ENCODE measurements around the gene RAPGEF2.
"Not testable (repeated sequence)": the region's sequence is repeated elsewhere in the genome, so short reads cannot be mapped to it uniquely, and the experiment has no call there.

The RAPGEF2 gene

GRCh38 chr4:159102622-159103383 is at the start of gene RAPGEF2:
Gene RAPGEF2, plus strand, starts transcription at chr4:159103079. Its CDS starts 1,084 bp downstream, at chr4:159104163.
- peak; percentile 87 for DNase-seq (ENCODE audit: low read depth)

GRCh38 chr4:159055833-159056232 is 47.0 kb upstream of the RAPGEF2 start:
- DNase-seq (ENCODE audit: low read depth) = no peak

GRCh38 chr4:159060161-159060560 is 42.7 kb upstream of the RAPGEF2 start:
- no peak for DNase-seq (ENCODE audit: low read depth)

- DNase-seq (ENCODE audit: low read depth) = no peak
These were observed 40.5 kb upstream of the RAPGEF2 start for GRCh38 chr4:159062381-159062780.

GRCh38 chr4:159065513-159066240 is 37.2 kb upstream of the RAPGEF2 start:
- DNase-seq (ENCODE audit: low read depth) = no peak

- not testable (repeated sequence) for DNase-seq (ENCODE audit: low read depth)
These were observed 34.7 kb upstream of the RAPGEF2 start for GRCh38 chr4:159068139-159068538.

- peak; percentile 64 for DNase-seq (ENCODE audit: low read depth)
These were observed 33.0 kb upstream of the RAPGEF2 start for GRCh38 chr4:159069922-159070321.

GRCh38 chr4:159070742-159071141 is 32.1 kb upstream of the RAPGEF2 start:
- DNase-seq (ENCODE audit: low read depth) = peak; percentile 74

- DNase-seq (ENCODE audit: low read depth) = no peak
These were observed 31.5 kb upstream of the RAPGEF2 start for GRCh38 chr4:159071178-159071968.

GRCh38 chr4:159071969-159072765 is 30.7 kb upstream of the RAPGEF2 start:
- DNase-seq (ENCODE audit: low read depth) = no peak

GRCh38 chr4:159075531-159075932 is 27.3 kb upstream of the RAPGEF2 start:
- peak; percentile 58 for DNase-seq (ENCODE audit: low read depth)

GRCh38 chr4:159077018-159077417 is 25.9 kb upstream of the RAPGEF2 start:
- not testable (repeated sequence) for DNase-seq (ENCODE audit: low read depth)

- DNase-seq (ENCODE audit: low read depth) = no peak
These were observed 25.0 kb upstream of the RAPGEF2 start for GRCh38 chr4:159077702-159078495.

- no peak for DNase-seq (ENCODE audit: low read depth)
These were observed 23.8 kb upstream of the RAPGEF2 start for GRCh38 chr4:159079074-159079473.

- DNase-seq (ENCODE audit: low read depth) = no peak
These were observed 16.3 kb upstream of the RAPGEF2 start for GRCh38 chr4:159086606-159087005.

GRCh38 chr4:159090255-159090654 is 12.6 kb upstream of the RAPGEF2 start:
- DNase-seq (ENCODE audit: low read depth) = no peak

GRCh38 chr4:159094156-159094555 is 8.7 kb upstream of the RAPGEF2 start:
- not testable (repeated sequence) for DNase-seq (ENCODE audit: low read depth)

- no peak for DNase-seq (ENCODE audit: low read depth)
These were observed 6.4 kb upstream of the RAPGEF2 start for GRCh38 chr4:159096434-159096833.

- no peak for DNase-seq (ENCODE audit: low read depth)
These were observed 5.7 kb upstream of the RAPGEF2 start for GRCh38 chr4:159097144-159097543.

- DNase-seq (ENCODE audit: low read depth) = no peak
These were observed 5.1 kb upstream of the RAPGEF2 start for GRCh38 chr4:159097785-159098184.

Data from GM04504 (cell line).